Endodermal cell (in vitro differentiated cells): Measurements from ENCODE around the gene SH3BGRL2. TPM values are rescaled to one million over a fixed set of nuclear protein-coding genes. Genes with fewer than 3 reads are reported as not detected.
"Not testable (repeated sequence)": the region's sequence is repeated elsewhere in the genome, so short reads cannot be mapped to it uniquely, and the experiment has no call there.

Experiments
- DNase-seq: peaks from one replicate; pipeline ENCODE4 v3.0.0-alpha.2; 2017
- H3K27ac ChIP-seq: 2 replicates; pipeline ENCODE4 v1.5.1; 2013; ENCODE audit warnings: mild to moderate bottlenecking, low read depth, low read length, moderate library complexity
- H3K27me3 ChIP-seq: 2 replicates; pipeline ENCODE4 v1.6.1; 2013; ENCODE audit warnings: mild to moderate bottlenecking, low read length, moderate library complexity; ENCODE audit not compliant: insufficient read depth, control insufficient read depth, poor library complexity, severe bottlenecking
- H3K36me3 ChIP-seq: 2 replicates; pipeline ENCODE4 v1.7.0; 2013; ENCODE audit warnings: mild to moderate bottlenecking, low read length, moderate library complexity; ENCODE audit not compliant: control insufficient read depth, insufficient read depth
- H3K4me1 ChIP-seq: one replicate; pipeline ENCODE4 v1.7.0; 2013; ENCODE audit warnings: low read length; ENCODE audit not compliant: control insufficient read depth, insufficient read depth
- H3K4me3 ChIP-seq: 2 replicates; pipeline ENCODE4 v1.5.1; 2013; ENCODE audit warnings: mild to moderate bottlenecking, low read length, moderate library complexity
- H3K9ac ChIP-seq: 2 replicates; pipeline ENCODE4 v1.6.1; 2013; ENCODE audit warnings: mild to moderate bottlenecking, low read length, moderate library complexity; ENCODE audit not compliant: poor library complexity, severe bottlenecking; ENCODE audit errors: extremely low read depth
- H3K9me3 ChIP-seq: 2 replicates; pipeline ENCODE4 v1.6.1; 2013; ENCODE audit warnings: mild to moderate bottlenecking, low read length, moderate library complexity; ENCODE audit not compliant: control insufficient read depth
- H3K27ac Mint-ChIP-seq: 2 replicates; pipeline ENCODE4 v1.8.0; 2020; ENCODE audit warnings: mixed read lengths
- H3K27me3 Mint-ChIP-seq: 2 replicates; pipeline ENCODE4 v1.8.0; 2021; ENCODE audit warnings: mild to moderate bottlenecking, mixed read lengths; ENCODE audit not compliant: insufficient read depth
- H3K36me3 Mint-ChIP-seq: 2 replicates; pipeline ENCODE4 v1.8.0; 2020; ENCODE audit warnings: low read depth, mixed read lengths
- H3K4me1 Mint-ChIP-seq: 2 replicates; pipeline ENCODE4 v1.8.0; 2020; ENCODE audit warnings: mixed read lengths
- H3K4me3 Mint-ChIP-seq: 2 replicates; pipeline ENCODE4 v1.8.0; 2020; ENCODE audit warnings: mild to moderate bottlenecking, moderate library complexity, mixed read lengths
- H3K9me3 Mint-ChIP-seq: 2 replicates; pipeline ENCODE4 v1.8.0; 2020; ENCODE audit warnings: mild to moderate bottlenecking, mixed read lengths
- WGBS, 2 experiments: methylation state at CpG; one replicate each; pipeline versions ENCODE4 v1.1.5 to v1.1.7; 2013; ENCODE audit warnings: missing lambda C conversion rate in 2 of 2, mixed read lengths in 1 of 2; ENCODE audit not compliant: insufficient coverage in 1 of 2, insufficient read length in 1 of 2; 5-methylcytosine and 5-hydroxymethylcytosine counted together
- total RNA-seq, 2 donors: library from RNA; stranded (reverse); fragmentation: NEBNext Ultra II Directional in 1 of 2; extraction: Animal tissue kit (Norgen Biotek cat#: 25700) in 1 of 2; gene quantifications; 2 replicates in 1 of 2; 3 replicates in 1 of 2; pipeline ENCODE4 v1.2.1, GENCODE V29; 2021
- TF ChIP-seq, protein P1 (sequence below): fragments of 200-600 bp; sonication (generic); conservative IDR thresholded peaks from 2 replicates; pipeline ENCODE4 v1.5.0; 2021; ENCODE audit warnings: antibody characterized with exemption, mild to moderate bottlenecking

Gene SH3BGRL2
- total RNA-seq, 2 donors from 2014 or later: 24.3 to 40.1 TPM

DNA sequence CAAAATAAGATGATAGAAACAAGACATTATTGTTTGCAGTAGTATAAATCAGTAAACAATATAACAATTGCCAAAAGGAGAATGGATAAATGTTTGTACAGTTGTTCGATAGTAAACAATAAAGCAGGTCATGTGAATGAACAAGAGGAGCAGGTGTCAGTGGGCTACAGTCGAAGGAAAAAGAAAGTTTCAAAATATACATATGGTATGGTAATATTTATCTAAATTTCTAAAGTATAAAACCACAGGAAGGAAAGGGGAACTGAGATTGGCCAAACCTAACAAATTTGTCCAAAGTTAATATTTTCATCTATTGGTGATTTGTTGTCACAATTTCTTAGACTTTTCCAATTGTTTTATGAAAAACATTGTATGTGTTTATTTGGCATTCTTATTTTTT is 110.9 kb downstream of the SH3BGRL2 start:
- TF ChIP-seq, protein P1, sequence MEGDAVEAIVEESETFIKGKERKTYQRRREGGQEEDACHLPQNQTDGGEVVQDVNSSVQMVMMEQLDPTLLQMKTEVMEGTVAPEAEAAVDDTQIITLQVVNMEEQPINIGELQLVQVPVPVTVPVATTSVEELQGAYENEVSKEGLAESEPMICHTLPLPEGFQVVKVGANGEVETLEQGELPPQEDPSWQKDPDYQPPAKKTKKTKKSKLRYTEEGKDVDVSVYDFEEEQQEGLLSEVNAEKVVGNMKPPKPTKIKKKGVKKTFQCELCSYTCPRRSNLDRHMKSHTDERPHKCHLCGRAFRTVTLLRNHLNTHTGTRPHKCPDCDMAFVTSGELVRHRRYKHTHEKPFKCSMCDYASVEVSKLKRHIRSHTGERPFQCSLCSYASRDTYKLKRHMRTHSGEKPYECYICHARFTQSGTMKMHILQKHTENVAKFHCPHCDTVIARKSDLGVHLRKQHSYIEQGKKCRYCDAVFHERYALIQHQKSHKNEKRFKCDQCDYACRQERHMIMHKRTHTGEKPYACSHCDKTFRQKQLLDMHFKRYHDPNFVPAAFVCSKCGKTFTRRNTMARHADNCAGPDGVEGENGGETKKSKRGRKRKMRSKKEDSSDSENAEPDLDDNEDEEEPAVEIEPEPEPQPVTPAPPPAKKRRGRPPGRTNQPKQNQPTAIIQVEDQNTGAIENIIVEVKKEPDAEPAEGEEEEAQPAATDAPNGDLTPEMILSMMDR: no peak
- Mint-ChIP-seq H3K36me3 (no peaks in the 10 kb centered on the region), H3K27ac (no peak overlapping the region), H3K9me3 (peaks cover 9% of the 10 kb centered on the region), H3K27me3 (no peaks in the 10 kb centered on the region), H3K4me3 (no peak overlapping the region), H3K4me1 (no peaks in the 10 kb centered on the region)
- no peaks in the 10 kb centered on the region for H3K27me3 ChIP-seq
- 83% methylated on average over 1 of the region's 2 CpGs; no CpG with 5 or more reads in 1 of the 2 experiments for WGBS, 2 experiments
- H3K4me3 ChIP-seq: no peak overlapping the region
- no peaks in the 10 kb centered on the region for H3K4me1 ChIP-seq
- H3K27ac ChIP-seq: no peak overlapping the region
- H3K9ac ChIP-seq: no peak overlapping the region
- DNase-seq: no peak
- no peaks in the 10 kb centered on the region for H3K9me3 ChIP-seq
- H3K36me3 ChIP-seq: no peaks in the 10 kb centered on the region

DNA sequence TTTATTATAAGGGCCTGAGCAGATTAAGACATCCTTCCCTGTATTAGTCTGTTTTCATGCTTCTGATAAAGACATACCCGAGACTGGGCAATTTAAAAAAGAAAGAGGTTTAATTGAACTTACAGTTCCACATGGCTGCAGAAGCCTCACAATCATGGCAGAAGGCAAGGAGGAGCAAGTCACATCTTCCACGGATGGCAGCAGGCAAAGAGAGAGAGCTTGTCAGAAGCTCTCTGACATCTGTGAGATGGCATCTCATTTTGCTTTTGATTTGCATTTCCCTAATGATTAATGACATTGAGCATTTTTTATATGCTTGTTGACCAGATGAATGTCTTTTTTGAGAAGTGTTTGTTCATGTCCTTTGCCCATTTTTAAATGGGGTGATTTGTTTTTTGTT is 114.2 kb downstream of the SH3BGRL2 start:
- H3K9ac ChIP-seq, H3K4me3 Mint-ChIP-seq, H3K27me3 ChIP-seq, H3K36me3 Mint-ChIP-seq, H3K4me1 ChIP-seq, H3K9me3 ChIP-seq, H3K9me3 Mint-ChIP-seq, H3K27me3 Mint-ChIP-seq, H3K4me1 Mint-ChIP-seq, H3K27ac ChIP-seq, DNase-seq, H3K36me3 ChIP-seq, H3K27ac Mint-ChIP-seq, H3K4me3 ChIP-seq: not testable (repeated sequence)
- 91 to 96% methylated on average over 2 of the region's 2 CpGs for WGBS, 2 experiments

DNA sequence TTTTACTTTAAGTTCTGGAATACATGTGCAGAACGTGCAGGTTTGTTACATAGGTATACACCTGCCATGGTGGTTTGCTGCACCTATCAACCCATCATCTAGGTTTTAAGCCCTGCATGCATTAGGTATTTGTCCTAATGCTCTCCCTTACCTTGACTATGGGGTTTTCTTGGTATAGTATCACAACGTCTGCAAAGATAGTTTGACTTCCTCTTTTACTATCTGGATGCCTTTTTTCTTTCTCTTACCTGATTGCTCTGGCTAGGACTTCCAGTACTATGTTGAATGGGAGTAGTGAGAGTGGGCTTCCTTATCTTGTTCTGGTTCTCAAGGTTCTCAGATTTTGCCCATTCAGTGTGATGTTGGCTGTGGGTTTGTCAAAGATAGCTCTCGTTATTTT is 115.2 kb downstream of the SH3BGRL2 start:
- DNase-seq, H3K36me3 Mint-ChIP-seq, H3K27me3 ChIP-seq, H3K27ac Mint-ChIP-seq, H3K4me3 Mint-ChIP-seq, H3K9me3 Mint-ChIP-seq, H3K4me3 ChIP-seq, H3K27ac ChIP-seq, H3K36me3 ChIP-seq, H3K4me1 Mint-ChIP-seq, H3K4me1 ChIP-seq, H3K27me3 Mint-ChIP-seq, H3K9me3 ChIP-seq, H3K9ac ChIP-seq: not testable (repeated sequence)
- 94 to 100% methylated on average over 1 to 3 of the region's 3 CpGs for WGBS, 2 experiments

DNA sequence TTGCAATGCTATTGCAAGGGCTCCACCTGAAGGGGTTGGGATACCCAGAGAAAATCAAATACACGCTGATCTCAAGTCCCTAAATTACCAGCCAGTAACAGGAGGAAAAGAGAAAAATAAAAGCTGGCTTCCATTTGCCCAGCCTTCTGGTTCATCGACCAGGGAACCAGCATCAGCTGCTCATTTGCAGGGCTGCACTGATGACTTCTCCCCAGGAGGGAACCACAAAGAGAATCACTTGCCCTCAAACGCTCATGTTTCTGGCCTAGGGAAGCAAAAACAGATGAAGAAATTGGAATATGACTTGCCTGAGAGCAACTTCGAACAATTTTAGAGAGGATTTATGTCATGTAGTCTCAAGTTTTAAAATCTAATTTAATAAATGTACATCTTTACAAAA is 119.7 kb downstream of the SH3BGRL2 start:
- Histone ChIP-seq H3K27ac (peak overlapping the region; percentile 26), H3K9ac (no peak overlapping the region), H3K9me3 (no peaks in the 10 kb centered on the region), H3K27me3 (no peaks in the 10 kb centered on the region), H3K4me3 (no peak overlapping the region), H3K4me1 (no peaks in the 10 kb centered on the region), H3K36me3 (no peaks in the 10 kb centered on the region)
- DNase-seq: no peak
- no peaks in the 10 kb centered on the region for H3K36me3 Mint-ChIP-seq
- no peaks in the 10 kb centered on the region for H3K27me3 Mint-ChIP-seq
- H3K4me3 Mint-ChIP-seq: no peak overlapping the region
- TF ChIP-seq, protein P1: no peak
- H3K27ac Mint-ChIP-seq: no peak overlapping the region
- H3K9me3 Mint-ChIP-seq: no peaks in the 10 kb centered on the region
- no peaks in the 10 kb centered on the region for H3K4me1 Mint-ChIP-seq
- 40 to 74% methylated on average over 1 to 4 of the region's 4 CpGs for WGBS, 2 experiments

Other genes starting within 250 kb of the SH3BGRL2 start
- gene LCA5, start 93.9 kb upstream of the SH3BGRL2 start, total RNA-seq: 10 to 100 TPM in 1 of 2 donors, 1 to 10 TPM in 1; 6.4 to 11.1 TPM